HEK293 (cell line): ENCODE measurements around the gene BCL7C.

Experiments used
- KLF1 ChIP-seq: fragments of 450-650 bp; formaldehyde crosslinking; IDR thresholded peaks from 2 replicates; pipeline ENCODE4 v1.5.1; 2016; ENCODE audit warnings: missing biosample characterization, missing genetic modification characterization
- KLF16 ChIP-seq: fragments of 450-650 bp; formaldehyde crosslinking; IDR thresholded peaks from 2 replicates; pipeline ENCODE4 v1.5.1; 2017; ENCODE audit warnings: missing biosample characterization, missing genetic modification characterization
- MZF1 ChIP-seq: fragments of 450-650 bp; formaldehyde crosslinking; IDR thresholded peaks from 2 replicates; pipeline ENCODE4 v1.5.1; 2017; ENCODE audit warnings: missing biosample characterization, missing genetic modification characterization, borderline replicate concordance
- TRIM28 ChIP-seq: IDR thresholded peaks from 2 replicates; pipeline ENCODE4 v1.6.1; 2011; ENCODE audit warnings: low read length, control low read depth, borderline replicate concordance
- ZBTB1 ChIP-seq: fragments of 450-650 bp; formaldehyde crosslinking; IDR thresholded peaks from 2 replicates; pipeline ENCODE4 v1.5.1; 2016; ENCODE audit warnings: missing biosample characterization, missing genetic modification characterization
- ZFHX2 ChIP-seq: fragments of 450-650 bp; formaldehyde crosslinking; conservative IDR thresholded peaks from 2 replicates; pipeline ENCODE4 v1.5.1; 2016; ENCODE audit warnings: missing biosample characterization, missing genetic modification characterization
- ZFP41 ChIP-seq: fragments of 450-650 bp; formaldehyde crosslinking; IDR thresholded peaks from 2 replicates; pipeline ENCODE4 v1.5.1; 2016; ENCODE audit warnings: missing biosample characterization, missing genetic modification characterization, borderline replicate concordance
- ZNF140 ChIP-seq: fragments of 450-650 bp; formaldehyde crosslinking; IDR thresholded peaks from 2 replicates; pipeline ENCODE4 v1.5.1; 2016; ENCODE audit warnings: missing biosample characterization, missing genetic modification characterization
- ZNF146 ChIP-seq: fragments of 450-650 bp; formaldehyde crosslinking; IDR thresholded peaks from 2 replicates; pipeline ENCODE4 v1.5.1; 2016; ENCODE audit warnings: missing biosample characterization, missing genetic modification characterization
- ZNF157 ChIP-seq: fragments of 450-650 bp; formaldehyde crosslinking; IDR thresholded peaks from 2 replicates; pipeline ENCODE4 v1.5.1; 2016; ENCODE audit warnings: missing biosample characterization, missing genetic modification characterization
- ZNF2 ChIP-seq: fragments of 450-650 bp; formaldehyde crosslinking; IDR thresholded peaks from 2 replicates; pipeline ENCODE4 v1.5.1; 2016; ENCODE audit warnings: missing biosample characterization, missing genetic modification characterization
- ZNF239 ChIP-seq: fragments of 450-650 bp; formaldehyde crosslinking; IDR thresholded peaks from 2 replicates; pipeline ENCODE4 v1.5.1; 2016; ENCODE audit warnings: missing biosample characterization, missing genetic modification characterization
- ZNF274 ChIP-seq, 2 experiments: fragments of 200-500 bp in 1 of 2; fragments of 450-650 bp in 1 of 2; sonication (Bioruptor generic) in 1 of 2; formaldehyde crosslinking in 1 of 2; IDR thresholded peaks; 2 replicates each; pipeline versions ENCODE4 v1.5.1 to v1.6.1; 2014 to 2016; ENCODE audit warnings: borderline replicate concordance in 1 of 2, inconsistent platforms in 1 of 2, low read length in 1 of 2, missing biosample characterization in 1 of 2, missing genetic modification characterization in 1 of 2
- ZNF37A ChIP-seq: fragments of 450-650 bp; IDR thresholded peaks from 2 replicates; pipeline ENCODE4 v1.5.1; 2018; ENCODE audit warnings: missing biosample characterization, missing genetic modification characterization
- ZNF404 ChIP-seq: fragments of 450-650 bp; formaldehyde crosslinking; IDR thresholded peaks from 2 replicates; pipeline ENCODE4 v1.5.1; 2017; ENCODE audit warnings: missing biosample characterization, missing genetic modification characterization
- ZNF423 ChIP-seq: fragments of 450-650 bp; formaldehyde crosslinking; IDR thresholded peaks from 2 replicates; pipeline ENCODE4 v1.5.1; 2016; ENCODE audit warnings: missing biosample characterization, missing genetic modification characterization
- ZNF521 ChIP-seq: fragments of 450-650 bp; formaldehyde crosslinking; IDR thresholded peaks from 2 replicates; pipeline ENCODE4 v1.5.1; 2017; ENCODE audit warnings: missing biosample characterization, mild to moderate bottlenecking, missing genetic modification characterization
- ZNF544 ChIP-seq: fragments of 450-650 bp; formaldehyde crosslinking; IDR thresholded peaks from 2 replicates; pipeline ENCODE4 v1.5.0; 2017; ENCODE audit warnings: missing biosample characterization, missing genetic modification characterization
- ZSCAN16 ChIP-seq: fragments of 450-650 bp; formaldehyde crosslinking; IDR thresholded peaks from 2 replicates; pipeline ENCODE4 v1.5.1; 2016; ENCODE audit warnings: missing biosample characterization, missing genetic modification characterization
- ZSCAN23 ChIP-seq: fragments of 450-650 bp; formaldehyde crosslinking; IDR thresholded peaks from 2 replicates; pipeline ENCODE4 v1.5.1; 2016; ENCODE audit warnings: missing biosample characterization, missing genetic modification characterization
- TF ChIP-seq, protein P1 (sequence below): fragments of 450-650 bp; formaldehyde crosslinking; optimal IDR thresholded peaks from 2 replicates; pipeline ENCODE3; 2016; ENCODE audit warnings: missing biosample characterization, mild to moderate bottlenecking, missing genetic modification characterization
- TF ChIP-seq, protein P2 (sequence below): fragments of 450-650 bp; formaldehyde crosslinking; IDR thresholded peaks from 2 replicates; pipeline ENCODE4 v1.5.1; 2017; ENCODE audit warnings: missing biosample characterization, missing genetic modification characterization
- TF ChIP-seq, protein P3 (sequence below): fragments of 450-650 bp; formaldehyde crosslinking; IDR thresholded peaks from 2 replicates; pipeline ENCODE4 v1.5.1; 2016; ENCODE audit warnings: missing biosample characterization, missing genetic modification characterization
- TF ChIP-seq, protein P4 (sequence below): fragments of 450-650 bp; formaldehyde crosslinking; IDR thresholded peaks from 2 replicates; pipeline ENCODE4 v1.5.1; 2016; ENCODE audit warnings: missing biosample characterization, missing genetic modification characterization, borderline replicate concordance
- TF ChIP-seq, protein P5 (sequence below): fragments of 450-650 bp; formaldehyde crosslinking; IDR thresholded peaks from 2 replicates; pipeline ENCODE4 v1.5.1; 2016; ENCODE audit warnings: missing biosample characterization, missing genetic modification characterization
- TF ChIP-seq, protein P6 (sequence below): fragments of 450-650 bp; formaldehyde crosslinking; IDR thresholded peaks from 2 replicates; pipeline ENCODE4 v1.5.1; 2016; ENCODE audit warnings: missing biosample characterization, missing genetic modification characterization

Gene BCL7C

DNA sequence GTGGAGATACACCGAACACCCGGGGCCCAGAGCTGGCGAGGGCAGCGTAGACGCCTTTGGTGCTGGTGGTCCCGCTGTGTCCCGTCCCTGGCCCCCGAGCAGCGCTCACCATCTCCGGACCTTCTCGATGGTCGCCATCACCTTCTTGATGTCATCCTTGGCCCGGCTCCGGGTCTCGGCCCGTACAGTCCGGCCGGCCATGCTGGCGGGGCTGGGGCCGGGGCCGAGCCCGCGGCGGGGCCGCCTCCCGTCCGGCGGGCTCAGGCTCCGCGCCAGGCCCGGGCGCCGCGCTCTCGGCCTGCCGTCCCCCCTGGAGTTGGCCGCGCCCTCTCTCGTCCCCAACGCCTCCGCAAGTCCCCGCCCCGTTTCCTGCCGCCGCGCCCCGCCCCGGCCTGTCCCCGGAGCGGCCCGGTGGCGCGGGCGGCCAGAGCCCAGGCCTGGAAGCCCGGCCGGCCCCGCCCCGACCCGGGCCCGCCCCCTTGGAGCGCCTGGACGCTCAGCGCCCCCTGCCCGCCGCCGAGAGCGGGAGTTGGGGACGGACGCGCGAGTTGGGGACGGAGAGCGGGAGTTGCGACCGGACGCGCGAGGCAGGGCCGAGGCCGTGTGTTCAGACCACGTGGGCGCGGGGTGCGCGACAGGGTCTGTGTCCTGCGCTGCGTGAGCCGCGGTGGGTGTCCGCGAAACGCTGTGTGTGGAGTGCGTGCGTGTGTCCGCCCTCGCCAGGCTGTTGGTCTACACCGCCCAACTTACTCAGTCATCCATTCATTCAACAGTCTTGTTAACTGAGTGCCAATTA is at the start of gene BCL7C (continued):
- TF ChIP-seq, protein P1, sequence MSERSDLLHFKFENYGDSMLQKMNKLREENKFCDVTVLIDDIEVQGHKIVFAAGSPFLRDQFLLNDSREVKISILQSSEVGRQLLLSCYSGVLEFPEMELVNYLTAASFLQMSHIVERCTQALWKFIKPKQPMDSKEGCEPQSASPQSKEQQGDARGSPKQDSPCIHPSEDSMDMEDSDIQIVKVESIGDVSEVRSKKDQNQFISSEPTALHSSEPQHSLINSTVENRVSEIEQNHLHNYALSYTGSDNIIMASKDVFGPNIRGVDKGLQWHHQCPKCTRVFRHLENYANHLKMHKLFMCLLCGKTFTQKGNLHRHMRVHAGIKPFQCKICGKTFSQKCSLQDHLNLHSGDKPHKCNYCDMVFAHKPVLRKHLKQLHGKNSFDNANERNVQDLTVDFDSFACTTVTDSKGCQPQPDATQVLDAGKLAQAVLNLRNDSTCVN (tag by site-specific recombination), result peak; percentile 98
- TF ChIP-seq ZNF423 (tag by site-specific recombination), result no peak
- TF ChIP-seq TRIM28, result no peak
- no peak for TF ChIP-seq ZNF157 (tag by site-specific recombination)
- peak; percentile 70; the same call in 1 of the 2 replicates for TF ChIP-seq ZSCAN16 (tag by site-specific recombination)
- TF ChIP-seq ZNF140 (tag by site-specific recombination), result no peak
- peak; percentile 83 for TF ChIP-seq ZNF2 (tag by site-specific recombination)
- TF ChIP-seq, protein P2, sequence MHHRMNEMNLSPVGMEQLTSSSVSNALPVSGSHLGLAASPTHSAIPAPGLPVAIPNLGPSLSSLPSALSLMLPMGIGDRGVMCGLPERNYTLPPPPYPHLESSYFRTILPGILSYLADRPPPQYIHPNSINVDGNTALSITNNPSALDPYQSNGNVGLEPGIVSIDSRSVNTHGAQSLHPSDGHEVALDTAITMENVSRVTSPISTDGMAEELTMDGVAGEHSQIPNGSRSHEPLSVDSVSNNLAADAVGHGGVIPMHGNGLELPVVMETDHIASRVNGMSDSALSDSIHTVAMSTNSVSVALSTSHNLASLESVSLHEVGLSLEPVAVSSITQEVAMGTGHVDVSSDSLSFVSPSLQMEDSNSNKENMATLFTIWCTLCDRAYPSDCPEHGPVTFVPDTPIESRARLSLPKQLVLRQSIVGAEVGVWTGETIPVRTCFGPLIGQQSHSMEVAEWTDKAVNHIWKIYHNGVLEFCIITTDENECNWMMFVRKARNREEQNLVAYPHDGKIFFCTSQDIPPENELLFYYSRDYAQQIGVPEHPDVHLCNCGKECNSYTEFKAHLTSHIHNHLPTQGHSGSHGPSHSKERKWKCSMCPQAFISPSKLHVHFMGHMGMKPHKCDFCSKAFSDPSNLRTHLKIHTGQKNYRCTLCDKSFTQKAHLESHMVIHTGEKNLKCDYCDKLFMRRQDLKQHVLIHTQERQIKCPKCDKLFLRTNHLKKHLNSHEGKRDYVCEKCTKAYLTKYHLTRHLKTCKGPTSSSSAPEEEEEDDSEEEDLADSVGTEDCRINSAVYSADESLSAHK, result peak; percentile 27; the same call in 1 of the 2 replicates
- no peak for TF ChIP-seq ZFP41
- no peak for TF ChIP-seq ZNF544 (tag by site-specific recombination)
- TF ChIP-seq, protein P3, sequence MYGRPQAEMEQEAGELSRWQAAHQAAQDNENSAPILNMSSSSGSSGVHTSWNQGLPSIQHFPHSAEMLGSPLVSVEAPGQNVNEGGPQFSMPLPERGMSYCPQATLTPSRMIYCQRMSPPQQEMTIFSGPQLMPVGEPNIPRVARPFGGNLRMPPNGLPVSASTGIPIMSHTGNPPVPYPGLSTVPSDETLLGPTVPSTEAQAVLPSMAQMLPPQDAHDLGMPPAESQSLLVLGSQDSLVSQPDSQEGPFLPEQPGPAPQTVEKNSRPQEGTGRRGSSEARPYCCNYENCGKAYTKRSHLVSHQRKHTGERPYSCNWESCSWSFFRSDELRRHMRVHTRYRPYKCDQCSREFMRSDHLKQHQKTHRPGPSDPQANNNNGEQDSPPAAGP, result peak; percentile 89
- TF ChIP-seq ZSCAN23 (tag by site-specific recombination), result no peak
- TF ChIP-seq KLF1, result peak; percentile 83
- TF ChIP-seq, protein P4, sequence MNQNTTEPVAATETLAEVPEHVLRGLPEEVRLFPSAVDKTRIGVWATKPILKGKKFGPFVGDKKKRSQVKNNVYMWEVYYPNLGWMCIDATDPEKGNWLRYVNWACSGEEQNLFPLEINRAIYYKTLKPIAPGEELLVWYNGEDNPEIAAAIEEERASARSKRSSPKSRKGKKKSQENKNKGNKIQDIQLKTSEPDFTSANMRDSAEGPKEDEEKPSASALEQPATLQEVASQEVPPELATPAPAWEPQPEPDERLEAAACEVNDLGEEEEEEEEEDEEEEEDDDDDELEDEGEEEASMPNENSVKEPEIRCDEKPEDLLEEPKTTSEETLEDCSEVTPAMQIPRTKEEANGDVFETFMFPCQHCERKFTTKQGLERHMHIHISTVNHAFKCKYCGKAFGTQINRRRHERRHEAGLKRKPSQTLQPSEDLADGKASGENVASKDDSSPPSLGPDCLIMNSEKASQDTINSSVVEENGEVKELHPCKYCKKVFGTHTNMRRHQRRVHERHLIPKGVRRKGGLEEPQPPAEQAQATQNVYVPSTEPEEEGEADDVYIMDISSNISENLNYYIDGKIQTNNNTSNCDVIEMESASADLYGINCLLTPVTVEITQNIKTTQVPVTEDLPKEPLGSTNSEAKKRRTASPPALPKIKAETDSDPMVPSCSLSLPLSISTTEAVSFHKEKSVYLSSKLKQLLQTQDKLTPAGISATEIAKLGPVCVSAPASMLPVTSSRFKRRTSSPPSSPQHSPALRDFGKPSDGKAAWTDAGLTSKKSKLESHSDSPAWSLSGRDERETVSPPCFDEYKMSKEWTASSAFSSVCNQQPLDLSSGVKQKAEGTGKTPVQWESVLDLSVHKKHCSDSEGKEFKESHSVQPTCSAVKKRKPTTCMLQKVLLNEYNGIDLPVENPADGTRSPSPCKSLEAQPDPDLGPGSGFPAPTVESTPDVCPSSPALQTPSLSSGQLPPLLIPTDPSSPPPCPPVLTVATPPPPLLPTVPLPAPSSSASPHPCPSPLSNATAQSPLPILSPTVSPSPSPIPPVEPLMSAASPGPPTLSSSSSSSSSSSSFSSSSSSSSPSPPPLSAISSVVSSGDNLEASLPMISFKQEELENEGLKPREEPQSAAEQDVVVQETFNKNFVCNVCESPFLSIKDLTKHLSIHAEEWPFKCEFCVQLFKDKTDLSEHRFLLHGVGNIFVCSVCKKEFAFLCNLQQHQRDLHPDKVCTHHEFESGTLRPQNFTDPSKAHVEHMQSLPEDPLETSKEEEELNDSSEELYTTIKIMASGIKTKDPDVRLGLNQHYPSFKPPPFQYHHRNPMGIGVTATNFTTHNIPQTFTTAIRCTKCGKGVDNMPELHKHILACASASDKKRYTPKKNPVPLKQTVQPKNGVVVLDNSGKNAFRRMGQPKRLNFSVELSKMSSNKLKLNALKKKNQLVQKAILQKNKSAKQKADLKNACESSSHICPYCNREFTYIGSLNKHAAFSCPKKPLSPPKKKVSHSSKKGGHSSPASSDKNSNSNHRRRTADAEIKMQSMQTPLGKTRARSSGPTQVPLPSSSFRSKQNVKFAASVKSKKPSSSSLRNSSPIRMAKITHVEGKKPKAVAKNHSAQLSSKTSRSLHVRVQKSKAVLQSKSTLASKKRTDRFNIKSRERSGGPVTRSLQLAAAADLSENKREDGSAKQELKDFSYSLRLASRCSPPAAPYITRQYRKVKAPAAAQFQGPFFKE (tag by site-specific recombination), result no peak
- TF ChIP-seq ZNF146 (tag by site-specific recombination), result no peak; the same call in 1 of the 2 replicates
- TF ChIP-seq ZNF521 (tag by site-specific recombination), result no peak
- no peak for TF ChIP-seq ZNF274 (IDR thresholded peaks at IDR 0.05; ENCODE audit: low read length)
- TF ChIP-seq ZNF274 (tag by site-specific recombination; IDR thresholded peaks at IDR 0.05; ENCODE audit: borderline replicate concordance), result no peak
- 0 out of 2 replicates have a peak, but pooled peaks have one; percentile 24 for TF ChIP-seq ZNF239
- no peak for TF ChIP-seq ZNF37A (tag by site-specific recombination)
- no peak for TF ChIP-seq ZBTB1
- TF ChIP-seq KLF16 (tag by site-specific recombination), result peak; percentile 86
- no peak for TF ChIP-seq ZNF404 (tag by site-specific recombination)
- peak; percentile 90 for TF ChIP-seq ZFHX2 (tag by site-specific recombination)
- TF ChIP-seq, protein P5, sequence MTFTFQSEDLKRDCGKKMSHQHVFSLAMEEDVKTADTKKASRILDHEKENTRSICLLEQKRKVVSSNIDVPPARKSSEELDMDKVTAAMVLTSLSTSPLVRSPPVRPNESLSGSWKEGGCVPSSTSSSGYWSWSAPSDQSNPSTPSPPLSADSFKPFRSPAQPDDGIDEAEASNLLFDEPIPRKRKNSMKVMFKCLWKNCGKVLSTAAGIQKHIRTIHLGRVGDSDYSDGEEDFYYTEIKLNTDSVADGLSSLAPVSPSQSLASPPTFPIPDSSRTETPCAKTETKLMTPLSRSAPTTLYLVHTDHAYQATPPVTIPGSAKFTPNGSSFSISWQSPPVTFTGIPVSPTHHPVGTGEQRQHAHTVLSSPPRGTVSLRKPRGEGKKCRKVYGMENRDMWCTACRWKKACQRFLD (tag by site-specific recombination), result no peak
- TF ChIP-seq, protein P6, sequence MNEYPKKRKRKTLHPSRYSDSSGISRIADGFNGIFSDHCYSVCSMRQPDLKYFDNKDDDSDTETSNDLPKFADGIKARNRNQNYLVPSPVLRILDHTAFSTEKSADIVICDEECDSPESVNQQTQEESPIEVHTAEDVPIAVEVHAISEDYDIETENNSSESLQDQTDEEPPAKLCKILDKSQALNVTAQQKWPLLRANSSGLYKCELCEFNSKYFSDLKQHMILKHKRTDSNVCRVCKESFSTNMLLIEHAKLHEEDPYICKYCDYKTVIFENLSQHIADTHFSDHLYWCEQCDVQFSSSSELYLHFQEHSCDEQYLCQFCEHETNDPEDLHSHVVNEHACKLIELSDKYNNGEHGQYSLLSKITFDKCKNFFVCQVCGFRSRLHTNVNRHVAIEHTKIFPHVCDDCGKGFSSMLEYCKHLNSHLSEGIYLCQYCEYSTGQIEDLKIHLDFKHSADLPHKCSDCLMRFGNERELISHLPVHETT, result peak; percentile 42
- TF ChIP-seq MZF1 (tag by site-specific recombination), result peak; percentile 48; the same call in 1 of the 2 replicates
